HL-60/S4 treated with phorbol 12-myristate 13-acetate at 8.2 ng/mL for 4 days and 3 days (cell line): ENCODE results near the gene GPC1.

ENCODE experiments used
- in situ Hi-C: fragments of 300-500 bp; cut with MboI; formaldehyde crosslinking; loops from 2 replicates; pipeline ENCODE4 v1.15.0; 2022; ENCODE audit warnings: low sequenced_read_pairs

The GPC1 gene

DNA sequence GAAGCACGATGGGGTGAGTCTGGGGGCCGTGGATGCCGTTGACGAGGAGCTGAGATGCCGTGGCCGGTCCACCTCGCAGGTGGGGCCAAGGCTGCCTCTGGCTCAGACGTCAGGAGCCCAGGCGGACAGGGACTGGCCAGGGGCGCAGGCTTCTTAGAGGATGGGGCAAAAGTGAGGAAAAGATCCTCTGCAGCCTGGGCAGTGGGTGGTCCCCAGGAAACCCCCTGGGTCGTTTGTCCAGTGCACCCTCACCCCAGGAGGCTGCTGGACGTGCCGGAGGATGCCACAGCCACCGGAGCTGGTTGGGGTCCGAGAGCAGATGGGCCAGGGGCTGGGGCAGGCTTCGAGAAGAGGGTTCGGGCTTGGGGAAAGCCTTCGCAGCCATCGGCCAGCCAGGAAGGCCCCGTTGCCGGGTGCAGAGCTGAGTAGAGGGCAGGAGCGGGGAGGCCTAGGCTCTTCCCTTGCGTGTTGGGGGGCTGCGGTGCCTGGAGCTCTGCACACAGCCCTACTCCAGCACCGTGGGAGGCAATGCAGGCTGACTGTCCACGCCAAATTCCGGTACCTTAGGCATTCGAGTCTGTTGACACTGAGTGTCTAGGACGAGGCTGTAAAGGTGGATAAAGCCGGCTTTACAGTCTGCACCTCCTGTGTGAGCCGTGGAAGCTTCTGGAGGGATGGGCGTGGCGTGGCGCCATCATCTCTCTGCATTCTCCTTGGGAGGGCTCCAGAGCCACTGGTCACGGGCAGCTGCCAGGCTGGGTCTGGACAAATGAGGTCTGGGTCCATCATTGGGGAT is 18.8 kb downstream of the GPC1 start:
- in situ Hi-C loops, result no loop called here

DNA sequence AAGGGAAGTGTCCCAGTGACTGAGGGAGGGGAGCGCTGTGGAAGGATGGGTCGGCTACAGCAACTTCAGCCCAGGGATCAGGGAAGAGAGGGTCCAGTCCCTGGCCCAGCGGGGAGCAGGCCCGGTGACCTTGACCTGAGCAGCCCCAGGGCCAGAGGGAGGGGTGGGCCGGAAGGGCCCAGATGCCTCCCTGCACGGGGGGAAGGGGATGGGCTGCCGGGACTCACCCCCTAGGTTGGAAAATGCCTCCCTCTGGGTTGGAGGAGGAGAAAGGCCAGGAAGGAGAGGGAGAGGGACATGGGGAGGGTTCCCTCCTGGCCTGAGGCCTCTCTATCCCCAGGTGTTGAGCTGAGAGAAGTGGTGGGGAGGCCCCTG is 19.8 kb downstream of the GPC1 start:
- in situ Hi-C loops, result no loop called here

DNA sequence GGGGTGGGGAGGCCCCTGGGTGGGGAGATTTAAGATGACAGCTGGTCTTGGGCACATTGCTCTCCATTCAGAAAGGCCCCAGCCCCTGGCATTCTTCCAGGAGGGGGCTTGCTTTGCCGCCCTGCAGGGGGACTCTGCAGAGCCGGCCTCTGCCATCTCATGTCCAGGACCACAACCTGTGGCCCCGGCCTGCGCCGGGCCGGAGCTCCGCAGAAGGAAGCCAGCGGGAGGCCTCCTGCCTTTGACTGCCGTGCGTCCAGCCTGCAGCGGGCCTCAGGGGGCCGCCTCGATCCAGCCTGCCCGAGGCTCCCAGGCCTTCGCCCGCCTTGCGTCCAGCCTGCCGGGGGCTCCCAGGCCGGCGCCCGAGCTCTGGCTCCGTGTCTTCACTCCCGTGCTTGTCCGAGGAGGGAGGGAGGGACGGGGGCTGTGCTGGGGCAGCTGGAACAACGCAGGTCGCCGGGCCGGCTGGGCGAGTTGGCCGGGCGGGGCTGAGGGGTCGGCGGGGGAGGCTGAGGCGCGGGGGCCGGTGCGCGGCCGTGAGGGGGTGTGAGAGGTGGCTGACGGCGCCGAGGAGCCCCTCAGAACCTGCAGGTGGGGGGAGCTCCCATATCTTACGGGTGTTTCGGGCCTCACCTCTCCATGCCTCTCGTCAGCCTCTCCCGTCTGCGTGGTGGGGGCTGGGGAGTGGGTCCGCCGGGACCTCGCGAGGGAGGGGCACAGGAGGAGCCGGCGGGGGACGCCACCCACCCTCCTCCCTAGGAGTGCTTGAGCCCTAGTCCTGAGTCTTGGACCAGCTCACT is 20.4 kb downstream of the GPC1 start:
- in situ Hi-C loops, result no loop called here

DNA sequence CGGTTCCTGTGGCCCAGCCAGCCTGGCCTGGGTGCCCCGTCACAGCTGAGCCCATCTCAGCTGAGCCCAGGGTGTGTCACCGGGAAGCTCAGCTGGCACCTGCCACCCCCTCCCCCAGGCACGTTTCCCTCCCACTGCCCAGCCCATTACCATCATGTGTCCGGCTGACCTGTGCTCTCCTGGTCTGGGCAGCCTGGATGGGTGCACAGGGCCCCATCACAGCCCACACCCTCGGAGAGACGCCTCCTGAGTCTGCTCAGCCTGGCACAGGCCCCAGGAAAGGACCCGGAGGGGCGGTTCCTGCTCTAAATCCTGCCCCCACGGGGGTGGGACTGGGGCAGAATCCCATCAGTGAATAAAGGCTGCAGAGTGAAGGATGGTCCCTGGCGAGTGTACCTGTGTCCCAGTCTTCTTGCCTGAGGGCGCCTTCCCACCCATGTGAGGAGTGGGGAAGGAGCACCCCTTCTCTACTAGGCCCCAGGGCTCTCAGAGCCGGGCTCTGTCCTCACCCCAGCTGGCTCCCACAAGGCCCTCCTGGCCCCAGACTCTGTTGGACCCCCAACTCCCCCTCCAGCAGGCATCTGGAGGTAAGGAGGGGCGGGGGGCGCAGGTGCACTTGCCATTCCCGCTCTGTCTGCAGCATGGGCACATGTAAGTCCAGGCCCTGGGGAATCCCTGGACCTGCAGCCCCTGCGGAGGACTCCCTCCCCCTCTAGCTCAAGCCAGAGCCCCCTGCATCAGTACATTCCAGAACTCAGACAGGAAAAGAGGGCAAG is 21.2 kb downstream of the GPC1 start:
- in situ Hi-C loops, result no loop called here

DNA sequence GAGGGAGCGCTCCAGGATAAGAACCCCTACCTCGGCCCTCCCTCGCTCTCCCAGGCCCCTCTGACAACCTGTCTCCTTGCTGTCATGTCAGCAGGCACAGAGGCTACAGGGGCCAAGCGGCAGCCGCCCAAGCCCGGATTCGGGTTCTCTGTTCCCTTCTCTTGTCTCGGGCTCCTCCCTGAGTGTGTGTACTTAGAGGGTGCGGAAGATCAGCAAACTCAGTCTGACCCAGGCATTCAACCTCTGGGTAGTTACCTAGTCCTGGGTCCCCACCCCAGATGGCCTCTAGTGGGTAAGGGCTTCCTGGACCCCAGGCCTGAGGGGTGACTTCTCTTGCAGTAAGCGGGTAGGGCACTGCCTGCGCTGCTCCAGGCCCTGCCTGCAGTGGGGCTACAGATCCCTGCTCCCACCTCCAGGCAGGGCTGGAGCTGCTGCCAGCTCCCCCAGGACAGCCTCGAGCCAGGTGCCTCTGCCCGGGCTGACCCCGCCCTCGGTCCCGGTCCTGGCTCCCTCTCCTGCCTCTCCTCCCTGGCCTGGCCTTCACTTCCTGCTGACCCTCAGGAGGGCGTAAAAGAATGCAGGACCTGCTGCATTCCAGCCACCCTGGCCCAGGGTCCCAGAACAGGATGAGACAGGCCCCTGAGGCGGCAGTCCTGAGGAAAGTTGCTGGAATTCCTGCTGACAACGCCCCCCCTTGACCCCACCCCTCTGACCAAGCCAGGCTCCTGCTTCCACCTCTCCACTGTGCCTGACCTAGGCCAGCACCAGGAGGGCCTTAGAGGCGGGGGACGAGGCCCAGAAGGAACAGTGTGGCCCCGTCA is 22.0 kb downstream of the GPC1 start:
- in situ Hi-C loops, result no loop called here

DNA sequence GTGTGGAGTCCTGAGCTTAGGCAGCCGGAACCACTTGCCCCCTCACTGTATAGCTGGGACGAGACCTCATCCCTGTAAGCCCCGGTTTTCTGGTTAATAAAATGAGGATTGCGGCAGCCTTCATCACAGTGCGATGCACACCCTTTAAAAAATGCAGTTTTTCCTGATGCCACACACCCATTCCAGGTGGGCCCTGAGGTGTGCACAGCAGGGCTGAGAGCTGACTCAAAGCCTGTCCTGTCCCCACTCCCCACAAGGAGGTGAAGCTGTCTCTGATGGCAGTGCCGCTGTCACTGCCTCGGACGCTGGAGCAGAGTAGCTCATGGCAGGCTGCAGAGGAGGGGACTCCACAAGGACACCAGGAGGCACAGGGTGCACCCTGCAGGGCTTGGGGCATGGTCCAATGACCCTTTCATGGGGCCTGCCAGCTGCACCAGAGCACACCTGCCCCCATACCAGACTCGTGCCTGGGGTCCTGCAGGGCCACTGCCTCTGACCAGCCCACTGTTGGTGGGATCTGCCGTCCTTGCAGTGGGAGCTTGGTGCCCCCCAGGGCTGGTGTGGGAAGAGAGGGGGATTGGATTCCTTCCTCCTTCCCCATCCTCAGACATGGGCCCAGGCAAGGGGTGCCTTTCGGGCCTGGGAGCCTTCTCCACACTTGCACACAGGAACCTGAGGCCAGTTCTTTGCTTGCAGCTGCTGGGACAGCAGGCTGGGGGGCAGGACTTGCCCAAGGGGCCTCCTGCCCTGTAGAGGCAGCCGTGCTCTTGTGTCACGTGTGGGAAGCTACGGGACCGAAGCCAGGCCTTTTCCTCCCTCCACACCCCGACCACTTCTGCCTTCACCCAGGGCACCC is 22.8 kb downstream of the GPC1 start:
- in situ Hi-C loops, result no loop called here

DNA sequence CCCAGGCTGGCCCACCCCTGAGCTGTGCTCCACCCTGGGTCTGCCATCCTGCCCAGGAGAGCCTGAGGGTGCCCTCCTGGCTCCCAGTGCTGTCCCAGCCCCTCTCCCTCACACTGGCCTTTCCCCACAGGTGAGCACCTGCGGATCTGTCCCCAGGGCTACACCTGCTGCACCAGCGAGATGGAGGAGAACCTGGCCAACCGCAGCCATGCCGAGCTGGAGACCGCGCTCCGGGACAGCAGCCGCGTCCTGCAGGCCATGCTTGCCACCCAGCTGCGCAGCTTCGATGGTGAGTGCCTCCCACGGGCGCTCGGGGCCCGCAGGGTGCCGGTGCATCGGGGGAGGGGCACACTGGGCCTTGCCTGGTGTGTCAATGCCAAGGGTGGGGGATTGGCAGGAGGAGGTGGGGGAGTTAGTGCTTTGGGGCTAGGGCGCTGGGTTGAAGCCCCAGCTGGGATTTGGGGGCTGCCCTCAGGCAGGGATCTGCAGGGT is 23.5 kb downstream of the GPC1 start:
- in situ Hi-C loops, result no loop called here

DNA sequence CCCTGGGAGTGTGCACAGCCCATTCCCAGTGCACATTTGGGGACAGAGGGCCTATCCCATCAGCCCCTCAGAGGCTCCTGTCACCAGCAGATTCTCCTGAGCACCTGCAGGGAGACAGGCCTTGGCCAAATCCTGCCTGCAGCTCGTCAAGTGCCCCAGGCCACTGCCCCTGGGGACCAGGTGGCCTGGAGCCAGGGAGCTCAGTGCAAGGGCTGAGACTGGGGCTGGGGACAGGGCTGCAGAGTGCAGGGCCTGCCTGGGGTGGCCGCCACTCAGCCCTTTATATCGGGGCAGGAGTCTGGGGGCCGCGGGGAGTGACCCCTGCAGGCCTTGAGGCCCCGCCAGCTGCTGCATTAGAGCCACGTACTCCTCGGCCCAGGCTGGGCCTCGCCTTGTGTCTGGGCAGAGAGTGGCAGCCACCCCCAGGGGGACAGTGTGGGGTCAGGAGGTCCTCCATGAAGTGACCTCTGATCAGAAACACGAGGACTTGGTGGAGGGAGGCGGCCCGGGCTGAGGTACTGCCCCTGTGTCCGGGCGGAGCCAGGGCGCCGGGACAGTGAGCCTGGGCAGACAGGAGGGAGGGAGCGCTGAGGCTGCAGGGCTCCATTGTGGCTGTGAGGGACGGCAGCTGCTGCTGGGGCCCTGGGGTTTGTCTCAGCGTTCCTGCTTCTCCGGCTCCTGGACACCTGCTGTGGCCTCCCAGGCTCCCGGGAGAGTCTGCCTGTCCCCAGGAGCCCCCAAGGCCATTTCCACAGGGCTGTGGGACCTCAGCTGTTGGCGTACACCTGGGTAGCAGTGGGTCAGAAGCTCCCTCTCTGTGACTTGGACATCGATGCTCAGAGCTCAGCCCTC is 24.2 kb downstream of the GPC1 start:
- in situ Hi-C loops, result no loop called here

DNA sequence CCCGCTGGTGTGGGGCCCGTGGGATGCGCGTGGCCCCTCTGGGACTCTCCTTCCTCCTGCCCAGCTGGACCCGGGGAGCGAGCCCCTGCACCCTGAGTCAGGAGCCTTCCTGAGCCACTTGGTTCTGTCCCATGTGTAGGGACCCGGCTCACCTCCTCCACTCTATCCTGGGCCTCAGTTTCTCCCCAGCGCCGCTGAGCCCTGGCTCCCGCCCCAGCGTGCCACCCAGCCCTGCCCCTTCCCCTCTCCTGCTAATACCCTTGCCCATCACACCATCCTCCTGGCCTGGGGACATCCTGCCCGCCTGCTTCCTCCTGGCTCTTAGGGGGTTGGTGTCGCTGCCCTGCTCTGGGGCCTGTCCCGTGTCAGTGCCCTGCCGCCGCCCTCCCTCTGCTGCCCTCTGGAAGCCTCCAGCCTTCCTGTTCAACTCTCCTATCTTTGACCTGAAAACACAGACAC is 24.8 kb downstream of the GPC1 start:
- in situ Hi-C loops, result no loop called here

DNA sequence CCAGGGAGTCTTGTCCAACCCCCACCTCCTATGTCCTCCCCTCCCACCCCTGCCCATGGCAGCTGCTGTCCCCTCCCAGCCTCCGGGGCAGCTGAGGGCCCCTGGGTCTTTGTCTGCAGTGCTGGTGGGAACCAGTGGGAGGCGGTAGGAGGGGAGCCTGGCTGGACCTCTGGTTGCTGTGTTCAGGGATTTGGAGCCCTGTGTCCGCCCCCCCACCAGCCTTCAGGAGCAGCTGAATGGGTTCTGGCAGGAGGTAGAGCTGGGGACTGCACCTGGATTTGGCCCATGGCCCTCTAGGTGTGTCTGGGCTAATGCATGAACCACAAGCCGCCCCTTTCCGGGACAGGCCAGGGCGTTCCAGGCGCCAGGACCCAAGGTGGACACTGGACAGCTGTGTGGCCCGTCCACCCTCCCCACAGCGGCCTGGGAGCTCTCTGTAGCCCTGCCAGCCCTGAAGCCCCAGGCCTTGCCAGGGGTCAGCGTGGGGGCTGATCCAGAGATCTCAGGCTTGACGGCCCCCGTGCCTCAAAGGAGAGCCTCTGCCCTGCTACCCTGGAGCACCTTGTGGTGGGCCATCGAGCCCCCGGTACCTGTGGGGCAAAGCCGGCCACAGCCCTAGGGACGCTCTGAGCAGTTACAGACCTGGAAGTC is 25.4 kb downstream of the GPC1 start:
- in situ Hi-C loops, result no loop called here

DNA sequence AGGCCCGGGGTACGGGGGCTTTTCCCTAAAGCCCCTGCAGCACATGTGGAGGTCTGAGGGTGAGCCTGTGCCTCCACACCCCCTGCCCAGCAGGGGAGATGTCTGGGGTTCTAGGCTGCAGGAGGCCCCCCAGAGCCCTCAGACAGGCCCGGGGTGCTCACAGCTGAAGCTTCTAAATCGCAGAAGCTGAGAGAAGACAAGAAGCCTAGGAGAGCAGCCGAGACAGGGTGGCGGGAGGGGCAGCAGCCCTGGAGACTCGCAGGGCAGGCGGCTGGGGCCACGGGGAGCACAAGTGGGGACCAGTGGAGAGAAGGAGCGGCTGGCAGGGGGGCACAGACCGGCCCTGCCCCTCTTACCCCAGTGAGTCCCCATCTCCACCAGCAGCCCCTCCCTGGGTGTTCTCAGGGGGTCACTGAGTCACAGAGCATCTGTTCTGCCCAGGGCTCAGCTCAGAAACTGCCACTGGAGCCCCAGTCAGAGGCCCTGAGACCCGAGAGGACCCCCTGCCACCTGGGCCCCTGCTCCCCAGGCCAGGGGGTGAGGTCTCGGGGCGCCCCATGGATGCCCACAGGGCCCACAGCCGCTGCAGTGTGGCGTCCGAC is 26.1 kb downstream of the GPC1 start:
- in situ Hi-C loops, result no loop called here

DNA sequence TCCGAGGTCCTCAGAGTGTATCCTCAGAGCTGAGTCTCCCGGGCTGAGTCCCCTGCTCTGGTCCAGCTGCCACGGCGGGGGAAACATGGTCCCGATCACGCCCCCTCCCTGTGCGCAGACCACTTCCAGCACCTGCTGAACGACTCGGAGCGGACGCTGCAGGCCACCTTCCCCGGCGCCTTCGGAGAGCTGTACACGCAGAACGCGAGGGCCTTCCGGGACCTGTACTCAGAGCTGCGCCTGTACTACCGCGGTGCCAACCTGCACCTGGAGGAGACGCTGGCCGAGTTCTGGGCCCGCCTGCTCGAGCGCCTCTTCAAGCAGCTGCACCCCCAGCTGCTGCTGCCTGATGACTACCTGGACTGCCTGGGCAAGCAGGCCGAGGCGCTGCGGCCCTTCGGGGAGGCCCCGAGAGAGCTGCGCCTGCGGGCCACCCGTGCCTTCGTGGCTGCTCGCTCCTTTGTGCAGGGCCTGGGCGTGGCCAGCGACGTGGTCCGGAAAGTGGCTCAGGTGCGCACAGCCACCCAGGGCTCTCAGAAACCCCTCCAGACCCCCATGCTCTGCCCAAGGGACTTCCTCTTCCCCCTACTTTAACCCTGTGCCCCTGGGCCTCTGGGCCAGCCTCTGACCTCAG is 26.7 kb downstream of the GPC1 start:
- in situ Hi-C loops, result no loop called here

DNA sequence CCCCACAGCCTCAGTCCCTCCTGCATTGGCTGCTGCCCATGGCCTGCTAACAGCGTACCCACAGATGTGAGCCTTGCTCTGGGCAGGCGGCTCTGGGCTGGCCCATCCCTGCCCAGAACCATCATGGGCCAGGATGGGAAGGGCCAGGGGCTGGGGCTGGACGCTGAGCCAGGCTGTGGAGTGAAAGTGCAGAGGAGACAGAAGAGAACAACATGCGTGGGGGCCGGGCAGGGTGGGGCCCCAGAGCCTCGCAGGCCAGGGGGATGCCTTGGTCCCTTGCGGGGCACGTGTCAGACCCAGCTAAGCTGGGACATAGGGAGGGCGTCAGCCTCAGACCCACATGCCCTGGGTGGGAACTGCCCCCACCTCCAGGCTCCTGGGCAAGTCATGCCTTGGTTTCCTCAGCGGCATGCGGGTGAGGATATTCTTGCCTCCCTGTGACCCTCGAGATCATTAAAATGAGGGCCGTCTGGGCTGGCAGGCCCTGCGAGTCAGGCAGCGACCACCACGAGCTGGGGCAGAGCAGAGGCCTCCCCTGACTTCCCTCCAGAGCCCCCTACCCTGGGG is 27.3 kb downstream of the GPC1 start:
- in situ Hi-C loops, result no loop called here

DNA sequence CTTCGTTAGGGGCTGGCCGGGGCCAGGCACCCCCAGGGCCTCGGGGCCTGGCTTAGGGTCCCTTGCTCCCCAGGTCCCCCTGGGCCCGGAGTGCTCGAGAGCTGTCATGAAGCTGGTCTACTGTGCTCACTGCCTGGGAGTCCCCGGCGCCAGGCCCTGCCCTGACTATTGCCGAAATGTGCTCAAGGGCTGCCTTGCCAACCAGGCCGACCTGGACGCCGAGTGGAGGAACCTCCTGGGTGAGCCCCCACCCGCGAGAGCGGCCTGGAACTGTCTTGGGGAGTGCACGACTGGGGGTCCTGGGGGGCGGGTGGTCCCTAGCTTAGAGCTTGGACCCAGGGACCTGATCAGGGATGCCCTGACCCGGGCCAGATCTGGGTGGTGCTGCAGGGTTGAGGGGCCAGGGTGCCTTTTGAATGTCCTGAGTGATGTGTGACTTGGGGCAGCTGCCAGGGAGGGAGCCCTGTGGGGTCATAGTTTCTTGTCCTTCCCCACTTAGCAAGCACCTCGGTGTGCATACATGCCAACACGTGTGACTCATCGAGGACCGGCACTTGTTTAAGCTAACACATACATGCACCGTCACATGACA is 27.9 kb downstream of the GPC1 start:
- in situ Hi-C loops, result no loop called here

DNA sequence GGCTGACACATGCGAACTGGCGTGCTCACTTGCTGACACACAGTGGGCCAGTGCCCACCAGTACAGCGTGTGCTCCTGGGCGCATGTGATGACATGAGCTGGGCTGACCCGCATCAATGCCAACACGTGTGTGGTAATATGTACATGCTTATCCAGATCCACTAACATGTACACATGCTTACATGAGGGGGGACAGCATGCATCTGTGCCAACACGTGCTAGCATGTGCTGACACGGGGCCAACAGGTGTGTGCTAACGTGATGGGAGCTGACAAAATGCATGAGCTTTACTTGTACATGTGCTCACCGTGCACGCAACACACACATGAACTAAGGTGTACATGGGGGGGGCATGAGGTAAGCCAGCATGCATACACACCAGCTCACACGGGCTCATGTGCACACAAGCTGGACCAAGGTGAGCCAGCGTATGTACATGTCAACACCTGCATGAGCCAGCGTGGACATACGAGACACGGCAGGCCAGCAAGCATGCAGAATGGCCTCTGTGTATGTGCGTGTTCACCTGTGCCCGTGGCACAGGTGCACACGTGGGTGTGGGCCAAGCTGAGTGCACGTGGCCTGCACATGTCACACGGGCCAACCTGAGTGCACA is 28.5 kb downstream of the GPC1 start:
- in situ Hi-C loops, result no loop called here
